Endodermal cell (in vitro differentiated cells): Measurements from ENCODE around the gene ASTN2. TPM values are rescaled to one million over a fixed set of nuclear protein-coding genes. Genes with fewer than 3 reads are reported as not detected.

Source experiments
- DNase-seq: peaks from one replicate; pipeline ENCODE4 v3.0.0-alpha.2; 2017
- H3K27ac ChIP-seq: 2 replicates; pipeline ENCODE4 v1.5.1; 2013; ENCODE audit warnings: mild to moderate bottlenecking, low read depth, low read length, moderate library complexity
- H3K27me3 ChIP-seq: 2 replicates; pipeline ENCODE4 v1.6.1; 2013; ENCODE audit warnings: mild to moderate bottlenecking, low read length, moderate library complexity; ENCODE audit not compliant: insufficient read depth, control insufficient read depth, poor library complexity, severe bottlenecking
- H3K36me3 ChIP-seq: 2 replicates; pipeline ENCODE4 v1.7.0; 2013; ENCODE audit warnings: mild to moderate bottlenecking, low read length, moderate library complexity; ENCODE audit not compliant: control insufficient read depth, insufficient read depth
- H3K4me1 ChIP-seq: one replicate; pipeline ENCODE4 v1.7.0; 2013; ENCODE audit warnings: low read length; ENCODE audit not compliant: control insufficient read depth, insufficient read depth
- H3K4me3 ChIP-seq: 2 replicates; pipeline ENCODE4 v1.5.1; 2013; ENCODE audit warnings: mild to moderate bottlenecking, low read length, moderate library complexity
- H3K9ac ChIP-seq: 2 replicates; pipeline ENCODE4 v1.6.1; 2013; ENCODE audit warnings: mild to moderate bottlenecking, low read length, moderate library complexity; ENCODE audit not compliant: poor library complexity, severe bottlenecking; ENCODE audit errors: extremely low read depth
- H3K9me3 ChIP-seq: 2 replicates; pipeline ENCODE4 v1.6.1; 2013; ENCODE audit warnings: mild to moderate bottlenecking, low read length, moderate library complexity; ENCODE audit not compliant: control insufficient read depth
- H3K27ac Mint-ChIP-seq: 2 replicates; pipeline ENCODE4 v1.8.0; 2020; ENCODE audit warnings: mixed read lengths
- H3K27me3 Mint-ChIP-seq: 2 replicates; pipeline ENCODE4 v1.8.0; 2021; ENCODE audit warnings: mild to moderate bottlenecking, mixed read lengths; ENCODE audit not compliant: insufficient read depth
- H3K36me3 Mint-ChIP-seq: 2 replicates; pipeline ENCODE4 v1.8.0; 2020; ENCODE audit warnings: low read depth, mixed read lengths
- H3K4me1 Mint-ChIP-seq: 2 replicates; pipeline ENCODE4 v1.8.0; 2020; ENCODE audit warnings: mixed read lengths
- H3K4me3 Mint-ChIP-seq: 2 replicates; pipeline ENCODE4 v1.8.0; 2020; ENCODE audit warnings: mild to moderate bottlenecking, moderate library complexity, mixed read lengths
- H3K9me3 Mint-ChIP-seq: 2 replicates; pipeline ENCODE4 v1.8.0; 2020; ENCODE audit warnings: mild to moderate bottlenecking, mixed read lengths
- WGBS, 2 experiments: methylation state at CpG; one replicate each; pipeline versions ENCODE4 v1.1.5 to v1.1.7; 2013; ENCODE audit warnings: missing lambda C conversion rate in 2 of 2, mixed read lengths in 1 of 2; ENCODE audit not compliant: insufficient coverage in 1 of 2, insufficient read length in 1 of 2; 5-methylcytosine and 5-hydroxymethylcytosine counted together
- total RNA-seq, 2 donors: library from RNA; stranded (reverse); fragmentation: NEBNext Ultra II Directional in 1 of 2; extraction: Animal tissue kit (Norgen Biotek cat#: 25700) in 1 of 2; gene quantifications; 2 replicates in 1 of 2; 3 replicates in 1 of 2; pipeline ENCODE4 v1.2.1, GENCODE V29; 2021
- TF ChIP-seq, protein P1 (sequence below): fragments of 200-600 bp; sonication (generic); conservative IDR thresholded peaks from 2 replicates; pipeline ENCODE4 v1.5.0; 2021; ENCODE audit warnings: antibody characterized with exemption, mild to moderate bottlenecking

The ASTN2 gene
- total RNA-seq, 2 donors from 2014 or later, result 8.9 to 10.4 TPM

DNA sequence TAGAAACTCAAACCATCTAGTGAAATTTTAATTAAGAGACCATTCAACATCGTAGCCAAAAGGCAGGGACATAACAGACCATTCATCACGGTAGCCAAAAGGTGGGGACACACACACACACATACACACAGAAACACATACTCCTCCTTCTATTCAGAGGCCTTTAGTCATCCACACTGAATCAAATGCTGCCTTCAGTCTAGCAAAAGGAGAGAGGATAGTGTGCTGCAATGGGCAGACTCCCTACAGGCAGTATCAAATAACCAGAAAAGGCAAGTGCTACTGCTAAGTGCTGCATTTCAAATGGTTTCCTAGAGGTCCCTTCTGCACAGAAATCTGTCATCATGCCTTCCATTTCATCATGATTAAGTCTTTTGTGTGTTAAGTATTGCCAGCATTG, 423.8 kb downstream of the ASTN2 start:
- Histone ChIP-seq H3K4me1 (peaks cover 7% of the 10 kb centered on the region), H3K36me3 (no peaks in the 10 kb centered on the region), H3K9ac (no peak overlapping the region), H3K27me3 (no peaks in the 10 kb centered on the region), H3K27ac (no peak overlapping the region), H3K9me3 (peaks cover 6% of the 10 kb centered on the region), H3K4me3 (no peak overlapping the region)
- Mint-ChIP-seq H3K4me3 (no peak overlapping the region), H3K9me3 (no peaks in the 10 kb centered on the region), H3K36me3 (no peaks in the 10 kb centered on the region), H3K4me1 (peaks cover 18% of the 10 kb centered on the region), H3K27ac (no peak overlapping the region), H3K27me3 (peaks cover 2% of the 10 kb centered on the region)
- 96 to 100% methylated on average over 2 of the region's 2 CpGs for WGBS, 2 experiments
- no peak for DNase-seq
- TF ChIP-seq, protein P1, sequence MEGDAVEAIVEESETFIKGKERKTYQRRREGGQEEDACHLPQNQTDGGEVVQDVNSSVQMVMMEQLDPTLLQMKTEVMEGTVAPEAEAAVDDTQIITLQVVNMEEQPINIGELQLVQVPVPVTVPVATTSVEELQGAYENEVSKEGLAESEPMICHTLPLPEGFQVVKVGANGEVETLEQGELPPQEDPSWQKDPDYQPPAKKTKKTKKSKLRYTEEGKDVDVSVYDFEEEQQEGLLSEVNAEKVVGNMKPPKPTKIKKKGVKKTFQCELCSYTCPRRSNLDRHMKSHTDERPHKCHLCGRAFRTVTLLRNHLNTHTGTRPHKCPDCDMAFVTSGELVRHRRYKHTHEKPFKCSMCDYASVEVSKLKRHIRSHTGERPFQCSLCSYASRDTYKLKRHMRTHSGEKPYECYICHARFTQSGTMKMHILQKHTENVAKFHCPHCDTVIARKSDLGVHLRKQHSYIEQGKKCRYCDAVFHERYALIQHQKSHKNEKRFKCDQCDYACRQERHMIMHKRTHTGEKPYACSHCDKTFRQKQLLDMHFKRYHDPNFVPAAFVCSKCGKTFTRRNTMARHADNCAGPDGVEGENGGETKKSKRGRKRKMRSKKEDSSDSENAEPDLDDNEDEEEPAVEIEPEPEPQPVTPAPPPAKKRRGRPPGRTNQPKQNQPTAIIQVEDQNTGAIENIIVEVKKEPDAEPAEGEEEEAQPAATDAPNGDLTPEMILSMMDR, result no peak

- 89 to 100% methylated on average over 1 of the region's 1 CpG for WGBS, 2 experiments
- H3K4me1 Mint-ChIP-seq, result peaks cover 19% of the 10 kb centered on the region
- H3K4me3 Mint-ChIP-seq, result no peak overlapping the region
- TF ChIP-seq, protein P1, result no peak
- Histone ChIP-seq H3K4me3 (no peak overlapping the region), H3K4me1 (peaks cover 10% of the 10 kb centered on the region), H3K36me3 (no peaks in the 10 kb centered on the region), H3K27me3 (no peaks in the 10 kb centered on the region), H3K27ac (no peak overlapping the region), H3K9me3 (peaks cover 6% of the 10 kb centered on the region), H3K9ac (no peak overlapping the region)
- H3K27ac Mint-ChIP-seq, result no peak overlapping the region
- H3K27me3 Mint-ChIP-seq, result peaks cover 2% of the 10 kb centered on the region
- no peaks in the 10 kb centered on the region for H3K9me3 Mint-ChIP-seq
- no peaks in the 10 kb centered on the region for H3K36me3 Mint-ChIP-seq
- DNase-seq, result no peak
These were observed 424.3 kb downstream of the ASTN2 start for GRCh38 chr9:116990592-116990991.

DNA sequence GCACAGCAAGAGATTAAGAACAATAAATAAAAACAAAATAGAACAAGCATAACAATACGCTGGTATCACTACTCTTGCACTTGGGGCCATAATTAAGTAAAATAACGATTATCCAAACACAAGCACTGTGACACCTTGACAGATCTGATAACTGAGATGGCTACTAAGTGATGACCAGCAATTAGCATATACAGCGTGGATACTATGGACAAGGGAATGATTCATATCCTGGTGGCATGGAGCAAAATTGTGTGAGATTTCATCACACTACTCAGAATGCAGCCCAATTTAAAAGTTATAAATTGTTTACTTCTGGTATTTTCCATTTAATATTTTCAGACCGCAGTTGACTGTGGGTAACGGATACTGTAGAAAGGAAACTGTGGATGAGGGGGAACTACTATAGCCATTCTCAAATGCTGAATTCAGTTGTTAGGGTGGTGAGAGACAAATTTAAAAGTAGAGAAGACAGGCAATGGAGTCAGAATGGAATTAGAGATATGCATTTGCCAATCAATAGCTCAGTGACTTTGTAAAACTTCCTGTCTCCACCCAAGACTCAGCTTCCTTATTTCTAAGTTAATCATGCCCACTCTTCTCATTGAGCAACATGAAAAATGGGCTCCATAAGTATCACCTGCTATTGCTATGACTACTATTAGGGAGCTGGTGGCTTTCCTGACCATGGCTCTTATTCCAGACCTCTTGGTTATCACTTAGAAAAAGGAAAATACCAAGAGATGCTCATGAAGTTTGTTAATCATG, 427.0 kb downstream of the ASTN2 start:
- 95 to 100% methylated on average over 2 to 5 of the region's 5 CpGs for WGBS, 2 experiments
- peaks cover 6% of the 10 kb centered on the region for H3K9me3 ChIP-seq
- no peak overlapping the region for H3K9ac ChIP-seq
- no peak overlapping the region for H3K27ac ChIP-seq
- no peaks in the 10 kb centered on the region for H3K27me3 ChIP-seq
- no peak overlapping the region for H3K4me3 Mint-ChIP-seq
- H3K27ac Mint-ChIP-seq, result no peak overlapping the region
- H3K4me1 Mint-ChIP-seq, result peaks cover 25% of the 10 kb centered on the region
- peaks cover 10% of the 10 kb centered on the region for H3K4me1 ChIP-seq
- H3K4me3 ChIP-seq, result no peak overlapping the region
- H3K9me3 Mint-ChIP-seq, result no peaks in the 10 kb centered on the region
- TF ChIP-seq, protein P1, result no peak
- no peaks in the 10 kb centered on the region for H3K36me3 ChIP-seq
- DNase-seq, result no peak
- peaks cover 2% of the 10 kb centered on the region for H3K27me3 Mint-ChIP-seq
- H3K36me3 Mint-ChIP-seq, result no peaks in the 10 kb centered on the region
